Activated CD4-positive, alpha-beta T cell treated with anti-CD3 and anti-CD28 coated beads, Interleukin-2, Interleukin-6, amounts not matched to agents 100 ng/mL and 50 ng/mL, durations not matched to agents 16 hours and 8 hours (primary cell): ENCODE measurements around the gene MAML1.

Experiments
- DNase-seq: peaks from one replicate; pipeline ENCODE4 v3.0.0-alpha.2; 2020

MAML1 gene

DNA sequence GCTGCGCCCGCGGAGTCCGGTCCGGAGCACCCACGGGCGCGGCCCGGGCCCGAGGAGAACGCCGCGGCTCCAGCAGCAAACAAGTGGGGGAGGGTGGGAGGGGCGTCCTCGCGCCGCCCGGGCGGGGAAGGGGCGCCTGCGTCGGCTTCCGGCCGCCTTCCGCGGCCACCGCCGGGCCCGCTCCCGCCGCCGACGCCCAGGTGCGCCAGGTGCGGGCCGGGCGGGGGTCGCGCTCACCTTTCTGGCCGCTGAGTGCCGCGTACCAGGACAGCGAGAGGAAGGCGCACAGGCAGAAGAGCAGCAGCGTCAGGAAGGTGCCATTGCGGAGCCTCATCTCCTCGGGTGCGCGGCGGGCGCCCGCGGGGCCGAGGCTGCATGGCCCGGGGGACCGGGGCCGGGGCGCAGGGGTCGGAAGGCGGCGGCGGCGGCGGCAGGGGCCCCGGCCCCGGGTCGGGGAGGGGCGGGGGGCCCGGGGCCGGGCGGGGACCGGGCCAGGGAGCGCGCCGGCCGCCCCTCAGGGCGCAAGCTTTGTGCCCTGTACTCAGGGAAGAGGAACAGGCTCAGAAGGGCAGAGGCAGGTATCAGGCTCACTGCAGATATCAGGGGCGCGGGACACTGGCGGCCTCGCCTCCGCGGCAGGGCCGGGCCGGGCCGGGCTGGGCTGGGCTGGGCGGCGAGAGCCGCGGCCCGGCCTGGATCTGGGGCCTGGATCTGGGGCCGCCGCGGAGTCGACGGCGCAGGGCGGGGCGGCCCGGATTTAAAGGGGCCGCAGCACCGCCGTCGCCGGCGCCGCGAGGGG is 73.8 kb downstream of the MAML1 start, which contains the start of gene MGAT4B:
MGAT4B (minus strand) TSS at position 617 of the 799 bp plus-strand sequence; CDS start at position 334, 283 bp downstream.
- peak; percentile 80 for DNase-seq

DNA sequence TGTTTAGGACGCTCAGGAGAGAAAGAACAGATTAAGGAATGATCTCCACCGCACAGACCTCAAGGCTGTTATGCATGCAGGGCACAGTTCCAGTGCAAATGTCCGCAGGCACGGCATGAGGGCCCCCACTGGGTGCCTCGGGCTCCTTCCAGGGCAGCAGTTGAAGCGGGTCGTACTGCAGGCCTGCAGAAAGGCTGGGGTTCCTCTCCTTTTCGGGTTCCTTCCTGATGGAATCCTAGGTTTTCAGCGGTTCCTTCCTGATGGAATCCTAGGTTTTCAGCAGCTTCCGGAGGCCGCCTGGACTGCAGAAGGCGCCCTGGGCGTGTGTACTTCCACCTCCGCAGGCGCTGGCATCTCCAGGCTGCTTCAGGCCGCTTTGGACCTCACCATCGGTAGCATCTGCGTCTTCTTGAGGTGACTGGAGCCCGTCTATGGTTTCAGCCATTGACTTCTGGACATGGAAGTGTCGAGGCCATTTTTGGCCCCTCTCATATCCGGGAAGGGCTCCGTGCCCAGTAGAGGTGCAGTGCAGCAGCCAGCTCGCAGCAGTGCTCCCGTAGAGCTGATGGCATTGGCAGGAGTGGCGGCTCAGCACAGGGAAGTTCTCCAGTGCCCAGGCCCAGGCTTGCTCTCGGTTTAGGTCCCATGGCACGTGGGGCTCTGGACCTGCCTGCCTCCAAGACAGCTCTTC is 79.7 kb downstream of the MAML1 start:
- no peak for DNase-seq

DNA sequence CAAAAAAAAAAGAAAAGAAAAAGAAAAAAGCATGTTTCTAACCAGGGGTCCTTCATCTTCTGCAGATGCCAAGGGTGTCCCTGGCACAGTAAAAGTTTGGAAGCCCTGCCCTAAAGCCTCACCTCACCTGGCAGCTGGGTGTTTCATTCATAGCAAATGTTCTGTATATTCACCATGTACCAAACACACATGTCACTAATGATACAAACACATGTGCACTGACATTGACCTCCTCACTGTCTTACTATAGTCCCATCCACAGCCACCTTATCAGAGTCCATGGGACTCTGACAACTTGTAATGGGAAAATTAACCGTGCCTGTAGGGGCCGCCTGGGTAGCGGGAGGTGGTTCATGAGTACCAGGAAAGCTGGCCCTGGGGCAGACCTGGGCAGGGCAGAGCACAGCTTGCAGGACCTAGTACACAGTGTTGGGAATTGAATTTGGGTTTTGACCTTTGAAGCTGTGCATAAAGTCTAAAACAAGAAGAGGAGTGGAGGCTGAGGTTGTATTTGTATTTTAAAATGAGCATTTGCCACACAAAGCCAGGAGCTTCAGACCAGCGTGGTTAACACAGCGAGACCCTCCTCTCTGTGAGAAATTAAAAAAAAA is 80.5 kb downstream of the MAML1 start:
- no peak for DNase-seq

GRCh38 chr5:179814090-179814489 is 81.5 kb downstream of the MAML1 start:
- no peak for DNase-seq

DNA sequence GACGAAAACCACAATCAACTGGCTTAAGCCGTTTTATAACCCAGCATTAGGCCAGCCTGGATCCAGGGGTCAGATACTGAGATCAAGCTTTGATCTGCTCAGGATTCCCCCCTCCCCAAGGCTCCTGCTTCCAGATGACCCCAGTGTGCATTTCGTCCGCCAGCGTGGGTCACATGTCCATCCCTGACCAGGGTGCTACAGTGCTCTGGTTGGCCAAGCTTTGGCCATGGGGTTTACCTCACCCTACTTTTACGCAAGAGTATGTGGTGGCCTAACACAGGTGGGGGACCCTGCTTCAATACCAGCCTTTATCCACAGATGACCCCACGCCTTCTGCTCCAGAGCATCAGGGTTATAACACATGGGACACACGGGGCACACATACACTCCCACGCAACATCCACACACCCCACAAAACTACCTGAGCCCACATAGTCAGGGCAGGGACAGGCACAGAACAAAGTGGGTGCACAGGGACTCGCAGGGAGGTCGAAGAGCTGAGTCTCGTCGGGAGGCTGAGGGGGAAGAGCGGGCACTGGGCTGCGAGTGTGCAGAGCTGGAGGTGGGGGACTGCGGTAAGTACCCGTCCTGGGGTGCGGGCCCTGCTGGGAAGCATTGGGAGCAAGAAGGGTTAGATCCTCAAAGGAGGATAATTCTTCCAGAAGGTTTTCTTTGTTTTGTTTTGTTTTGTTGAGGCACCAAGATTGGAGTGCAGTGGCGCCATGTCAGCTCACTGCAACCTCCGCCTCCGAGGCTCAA is 83.0 kb downstream of the MAML1 start:
- no peak for DNase-seq

GRCh38 chr5:179816401-179816795 is 83.8 kb downstream of the MAML1 start:
- no peak for DNase-seq

DNA sequence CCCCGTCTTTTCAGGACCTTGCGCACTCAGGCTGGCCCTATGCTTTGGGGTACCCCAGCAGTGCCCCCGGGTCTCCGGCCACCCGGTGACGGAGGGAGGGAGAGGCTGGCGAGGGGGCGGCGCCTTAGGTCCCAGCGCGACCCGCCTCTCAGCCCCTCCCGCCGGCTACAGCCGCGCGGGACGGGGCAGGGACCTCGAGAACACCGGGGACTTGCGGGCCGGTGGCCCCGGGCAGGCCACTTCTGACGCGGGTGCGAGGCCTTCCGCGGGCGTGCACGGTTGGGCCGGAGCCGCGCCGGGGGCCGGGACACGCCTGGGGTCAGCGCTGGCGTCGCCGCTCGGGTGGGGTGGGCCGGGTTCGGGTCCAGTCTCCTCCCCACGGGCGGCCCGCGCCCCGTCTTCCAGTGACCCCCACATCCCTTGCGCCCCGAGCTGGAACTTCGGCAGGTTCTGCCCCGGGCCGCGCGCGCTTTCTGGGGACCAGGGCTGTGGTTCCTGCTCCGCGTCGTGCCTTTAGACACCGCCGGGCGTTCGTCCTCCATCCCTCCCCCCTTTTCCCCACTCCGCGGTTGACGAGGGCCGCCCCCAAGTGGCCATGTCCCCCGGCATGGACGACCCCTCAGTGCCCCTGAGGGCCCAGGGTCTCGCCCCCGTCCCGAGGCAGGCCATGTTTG is 84.3 kb downstream of the MAML1 start:
- no peak for DNase-seq

- DNase-seq: no peak
These were observed 84.8 kb downstream of the MAML1 start for GRCh38 chr5:179817470-179817840.

DNA sequence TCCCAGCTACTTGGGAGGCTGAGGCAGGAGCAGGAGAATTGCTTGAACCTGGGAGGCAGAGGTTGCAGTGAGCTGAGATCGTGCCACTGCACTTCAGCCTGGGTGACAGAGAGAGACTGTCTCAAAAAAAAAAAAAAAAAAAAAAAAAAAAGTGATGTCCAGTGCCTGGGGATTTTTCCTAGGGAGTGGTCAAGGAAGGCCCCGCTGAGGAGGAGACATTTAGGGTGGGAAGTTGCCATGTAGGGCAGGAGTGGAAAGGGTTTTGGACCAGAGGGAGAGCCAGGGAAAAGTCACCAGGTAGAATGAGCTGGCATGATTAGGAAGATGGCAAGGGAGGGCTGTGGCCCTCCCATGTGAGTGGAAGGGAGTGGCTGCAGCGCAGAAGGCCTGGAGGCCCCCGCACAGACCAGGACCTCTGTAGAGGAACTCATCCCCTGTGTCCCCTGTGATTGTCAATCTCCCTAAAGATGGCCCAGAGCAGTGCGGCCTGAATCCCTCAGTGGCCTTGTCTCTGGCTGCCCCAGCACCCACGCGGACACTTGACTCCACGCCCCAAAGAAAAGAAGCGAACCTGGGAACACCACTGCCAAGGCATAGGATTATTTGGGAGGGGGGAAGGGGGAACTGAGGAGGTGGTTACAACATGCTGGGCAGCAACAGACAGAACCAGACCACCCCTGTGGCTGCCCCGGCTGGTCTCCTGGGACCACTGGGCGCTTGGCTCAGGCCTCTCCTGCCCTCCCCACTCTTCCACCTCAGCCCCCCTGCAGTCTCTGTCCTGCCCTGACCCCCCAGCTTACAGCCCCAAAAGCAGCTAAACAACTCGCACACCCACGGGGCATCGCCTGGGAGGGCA is 85.5 kb downstream of the MAML1 start:
- DNase-seq: no peak

DNA sequence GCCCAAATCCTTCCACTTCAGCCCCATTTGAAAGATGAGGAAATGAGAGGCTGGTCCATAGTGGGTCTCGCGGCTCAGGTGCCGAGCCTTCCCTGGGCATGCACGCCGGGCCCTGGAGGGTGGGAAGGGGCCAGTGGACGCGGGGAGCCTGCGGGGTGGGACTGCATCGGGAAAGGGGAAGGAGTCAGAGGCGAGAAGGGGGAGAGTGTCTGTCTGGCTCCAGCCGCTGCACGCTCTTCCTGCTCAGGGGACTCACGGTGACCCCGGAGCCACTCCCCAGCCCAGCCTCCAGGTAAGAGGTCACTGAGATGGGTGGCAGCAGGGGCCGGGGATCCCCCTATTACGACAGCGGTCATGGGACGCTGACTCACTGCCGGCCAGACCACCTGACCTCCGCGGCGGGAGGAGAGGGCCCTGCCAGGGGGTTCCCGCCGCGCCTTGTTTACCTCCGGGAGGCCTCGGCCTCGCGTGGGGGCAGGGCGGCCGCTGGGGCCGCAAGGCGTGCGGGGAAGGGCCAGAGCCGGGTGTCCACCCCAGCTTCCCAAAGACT is 86.2 kb downstream of the MAML1 start:
- DNase-seq: peak; percentile 93

GRCh38 chr5:179819296-179820126 is 86.9 kb downstream of the MAML1 start:
- DNase-seq: peak; percentile 61

- no peak for DNase-seq
These were observed 87.5 kb downstream of the MAML1 start for GRCh38 chr5:179820127-179820482.

DNA sequence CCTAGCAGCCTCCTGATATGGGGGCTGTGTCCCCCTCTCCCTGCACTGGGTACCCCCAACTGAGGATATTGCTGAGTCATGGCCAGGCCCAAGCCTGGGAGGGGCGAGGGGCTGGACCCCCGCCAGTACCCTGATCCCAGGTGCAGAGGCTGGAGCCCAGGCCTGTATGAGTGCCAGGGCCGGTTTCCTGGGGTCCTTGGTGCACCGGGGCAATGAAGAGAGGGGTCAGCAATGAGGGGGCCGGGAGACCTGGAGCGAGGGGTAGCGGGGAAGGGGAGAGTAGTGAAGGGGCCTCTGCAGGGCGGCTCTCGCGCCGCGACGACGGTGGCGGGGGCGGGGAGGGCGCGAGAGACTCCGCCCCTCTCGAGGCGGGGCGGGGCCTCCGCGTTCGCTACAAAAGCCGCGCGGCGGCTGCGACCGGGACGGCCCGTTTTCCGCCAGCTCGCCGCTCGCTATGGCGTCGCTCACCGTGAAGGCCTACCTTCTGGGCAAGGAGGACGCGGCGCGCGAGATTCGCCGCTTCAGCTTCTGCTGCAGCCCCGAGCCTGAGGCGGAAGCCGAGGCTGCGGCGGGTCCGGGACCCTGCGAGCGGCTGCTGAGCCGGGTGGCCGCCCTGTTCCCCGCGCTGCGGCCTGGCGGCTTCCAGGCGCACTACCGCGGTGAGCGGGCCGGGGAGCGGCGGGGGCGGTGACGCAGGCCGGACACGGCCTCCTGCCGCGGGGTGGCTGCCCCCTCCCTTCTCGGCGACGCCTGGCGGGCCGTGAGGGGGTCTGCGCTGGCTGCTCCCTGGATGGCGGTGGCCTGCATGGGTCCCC is 88.1 kb downstream of the MAML1 start, which contains the start of gene SQSTM1:
SQSTM1 (plus strand) TSS at position 423 of the 815 bp plus-strand sequence; CDS start at position 455, 32 bp downstream.
- DNase-seq: peak; percentile 89

GRCh38 chr5:179821298-179822058 is 88.9 kb downstream of the MAML1 start:
- peak; percentile 91 for DNase-seq

DNA sequence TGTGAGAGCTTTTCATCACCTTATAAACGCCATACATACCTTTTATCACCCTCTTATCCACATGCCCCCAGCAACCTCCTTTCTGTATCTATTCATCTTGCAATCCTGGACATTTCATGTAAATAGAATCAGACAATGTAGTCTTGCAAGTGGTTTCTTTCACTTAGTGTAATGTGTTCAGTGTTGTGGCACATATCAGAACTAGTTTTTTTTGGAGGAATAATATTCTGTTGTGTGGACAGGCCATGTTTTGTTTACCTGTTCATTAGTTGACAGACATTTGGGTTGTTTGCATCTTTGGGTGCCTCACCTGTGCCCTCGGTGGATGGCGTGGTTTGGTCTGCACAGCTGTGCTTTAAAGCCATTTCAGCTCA is 89.4 kb downstream of the MAML1 start:
- DNase-seq: no peak

GRCh38 chr5:179822444-179822990 is 89.9 kb downstream of the MAML1 start:
- no peak for DNase-seq

- no peak for DNase-seq
These were observed 91.5 kb downstream of the MAML1 start for GRCh38 chr5:179823937-179824744.
